Epithelial cell of proximal tubule (primary cell): ENCODE data around the gene FKBP2. TPM values are rescaled to one million over a fixed set of nuclear protein-coding genes. Genes with fewer than 3 reads are reported as not detected.
A peak's percentile ranks its signal among the peaks of the same experiment; 100 is the strongest.

Experiments
- DNase-seq: peaks from one replicate; pipeline ENCODE4 v3.0.0-alpha.2; 2011; ENCODE audit warnings: low read depth
- H3K4me3 ChIP-seq: 2 replicates; pipeline ENCODE4 v1.5.1; 2011; ENCODE audit warnings: low read depth, mild to moderate bottlenecking, low read length
- CTCF ChIP-seq: conservative IDR thresholded peaks from 2 replicates; pipeline ENCODE4 v1.5.1; 2012; ENCODE audit warnings: low read depth, mild to moderate bottlenecking, low read length
- total RNA-seq: library from RNA; depleted of rRNA; stranded (reverse); fragments of >200 nt; gene quantifications from 2 replicates; pipeline ENCODE4 v1.2.3, GENCODE V29; 2015

Gene FKBP2
- total RNA-seq, 1 donor from 2014 or later = 184 TPM

GRCh38 chr11:64283092-64283491, 42.2 kb downstream of the FKBP2 start:
- DNase-seq = no peak
- H3K4me3 ChIP-seq = peak overlapping the region; percentile 94

GRCh38 chr11:64284048-64284961, 43.4 kb downstream of the FKBP2 start, which contains the start of gene BAD:
Gene BAD (minus strand): TSS chr11:64284665. CDS start chr11:64284368, 297 bp downstream.
- DNase-seq = no peak
- peak within 1 kb of the TSS; percentile 94 for H3K4me3 ChIP-seq
- TF ChIP-seq CTCF = no peak

More at GRCh38 chr11:64283092-64283491, 42.2 kb downstream of the FKBP2 start:
- no peak for TF ChIP-seq CTCF

DNA sequence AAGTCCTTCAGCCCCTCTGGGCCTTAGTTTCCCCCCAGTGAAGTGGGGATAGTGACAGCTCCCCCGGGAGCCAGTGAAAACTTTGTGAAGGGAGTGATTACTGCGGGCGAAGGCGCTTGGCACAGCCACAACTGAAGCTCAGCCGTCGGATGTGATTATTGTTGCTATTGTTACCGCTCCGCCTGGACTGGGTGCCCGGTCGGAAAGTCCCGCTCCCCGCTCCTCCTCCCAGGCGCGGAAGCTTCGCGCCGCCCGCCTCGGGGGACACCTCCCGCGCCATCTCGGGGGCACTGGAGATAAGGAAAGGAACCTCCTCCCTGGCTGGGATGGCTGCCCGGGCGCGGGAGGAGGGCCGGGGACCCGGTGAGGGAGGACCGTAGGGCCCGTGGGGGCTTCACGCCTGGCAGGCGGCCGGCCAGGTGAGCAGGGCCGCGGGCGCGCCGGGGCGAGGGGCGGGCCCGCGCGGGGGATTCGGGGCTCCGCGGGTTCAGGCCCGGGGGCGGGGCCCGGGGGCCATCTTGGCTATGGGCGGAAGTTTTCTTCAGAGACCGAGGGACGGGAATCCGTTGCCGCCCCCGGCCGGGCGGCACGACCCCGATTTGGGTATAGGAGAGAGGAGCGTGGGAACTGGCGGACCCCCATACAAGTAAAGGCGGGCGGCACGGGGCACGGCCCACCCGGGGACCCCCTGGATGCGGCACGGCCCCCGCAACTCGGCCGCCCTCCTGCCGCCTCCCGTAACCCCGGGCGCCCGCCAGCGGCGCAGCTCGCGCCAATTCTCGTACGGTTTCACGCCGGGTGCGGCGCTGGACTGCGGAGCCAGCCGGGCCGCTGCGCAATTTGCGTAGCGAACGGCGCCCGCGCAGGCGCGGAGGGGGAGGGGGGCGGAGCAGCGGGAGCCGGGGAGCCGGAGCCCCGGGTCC, 44.3 kb downstream of the FKBP2 start, which contains the start of gene GPR137:
Gene GPR137 (plus strand): TSS at position 887 of the 923 bp plus-strand sequence. CDS start 677 bp downstream, outside the sequence.
- H3K4me3 ChIP-seq = peak within 1 kb of the TSS; percentile 94
- no peak for TF ChIP-seq CTCF
- no peak for DNase-seq

DNA sequence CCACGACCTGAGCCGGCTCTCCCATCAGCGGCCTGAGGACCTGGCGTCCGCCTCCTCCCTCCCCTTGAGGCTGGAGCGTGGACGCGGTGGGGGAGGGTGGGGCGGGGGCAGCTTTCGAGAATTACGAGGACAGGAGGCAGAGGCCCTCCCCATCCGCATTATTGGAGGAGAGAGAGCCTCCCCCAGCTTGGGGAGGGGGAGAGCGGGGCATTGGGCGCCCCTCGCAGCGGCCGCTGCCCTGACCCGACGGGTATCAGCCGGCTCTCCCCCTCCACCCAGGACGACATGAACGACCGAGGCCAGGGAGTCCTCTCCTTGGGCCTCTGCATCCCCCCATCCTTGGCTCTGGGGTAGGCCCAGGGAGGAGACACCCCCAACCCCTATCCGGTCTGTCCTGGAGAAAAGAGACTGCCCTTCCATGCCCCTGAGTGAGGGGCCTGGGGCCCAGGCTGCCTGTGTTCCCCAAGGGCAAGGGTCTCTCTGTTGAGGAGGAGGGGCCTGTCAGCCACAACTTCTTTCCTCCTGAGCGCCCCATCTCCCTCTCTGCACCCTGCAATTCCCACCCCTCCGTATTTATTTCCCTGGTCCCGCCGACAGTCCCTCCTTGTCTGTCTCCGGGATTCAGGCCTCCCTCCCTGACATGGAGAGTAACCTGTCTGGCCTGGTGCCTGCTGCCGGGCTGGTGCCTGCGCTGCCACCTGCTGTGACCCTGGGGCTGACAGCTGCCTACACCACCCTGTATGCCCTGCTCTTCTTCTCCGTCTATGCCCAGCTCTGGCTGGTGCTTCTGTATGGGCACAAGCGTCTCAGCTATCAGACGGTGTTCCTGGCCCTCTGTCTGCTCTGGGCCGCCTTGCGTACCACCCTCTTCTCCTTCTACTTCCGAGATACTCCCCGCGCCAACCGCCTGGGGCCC, 45.2 kb downstream of the FKBP2 start:
- peak; percentile 30 for TF ChIP-seq CTCF
- peak overlapping the region; percentile 94 for H3K4me3 ChIP-seq
- no peak for DNase-seq

- no peak for TF ChIP-seq CTCF
- H3K4me3 ChIP-seq = no peak overlapping the region
- DNase-seq = no peak
Observed at GRCh38 chr11:64286801-64287159, 45.9 kb downstream of the FKBP2 start.

DNA sequence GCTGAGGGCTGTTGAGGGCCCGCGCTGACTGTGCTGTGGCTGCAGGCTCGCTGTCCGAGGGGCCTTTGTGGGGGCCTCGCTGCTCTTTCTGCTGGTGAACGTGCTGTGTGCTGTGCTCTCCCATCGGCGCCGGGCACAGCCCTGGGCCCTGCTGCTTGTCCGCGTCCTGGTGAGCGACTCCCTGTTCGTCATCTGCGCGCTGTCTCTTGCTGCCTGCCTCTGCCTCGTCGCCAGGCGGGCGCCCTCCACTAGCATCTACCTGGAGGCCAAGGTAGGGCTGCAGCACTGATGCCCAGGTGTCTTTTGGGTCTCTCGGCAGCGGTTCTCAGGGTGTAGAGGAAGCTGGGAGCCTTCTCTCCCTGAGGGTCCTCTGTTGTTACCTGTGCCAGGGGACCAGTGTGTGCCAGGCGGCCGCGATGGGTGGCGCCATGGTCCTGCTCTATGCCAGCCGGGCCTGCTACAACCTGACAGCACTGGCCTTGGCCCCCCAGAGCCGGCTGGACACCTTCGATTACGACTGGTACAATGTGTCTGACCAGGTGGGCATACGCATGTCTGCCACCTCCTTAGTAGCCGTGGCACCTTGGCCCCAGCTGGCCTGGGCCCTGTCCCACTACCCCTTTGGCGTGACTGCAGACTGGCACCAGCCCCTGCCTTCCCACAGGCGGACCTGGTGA, 46.9 kb downstream of the FKBP2 start:
- TF ChIP-seq CTCF = no peak
- no peak overlapping the region for H3K4me3 ChIP-seq
- no peak for DNase-seq
